Measurements from ENCODE around the gene SYDE1. TPM values are rescaled to one million over a fixed set of nuclear protein-coding genes. Genes with fewer than 3 reads are reported as not detected.

Gene SYDE1
- polyA plus RNA-seq, 1 donor = 14.4 TPM

GRCh38 chr19:15124572-15125231, 17.5 kb downstream of the SYDE1 start:
- no peak for DNase-seq

- DNase-seq = peak; percentile 99
Observed at GRCh38 chr19:15125232-15126067, 18.2 kb downstream of the SYDE1 start.

- no peak for DNase-seq
Observed at GRCh38 chr19:15126131-15126910, 19.1 kb downstream of the SYDE1 start.

- no peak for DNase-seq
Observed at GRCh38 chr19:15128162-15128770, 21.1 kb downstream of the SYDE1 start.

- DNase-seq = no peak
Observed at GRCh38 chr19:15129856-15130585, 22.8 kb downstream of the SYDE1 start.

GRCh38 chr19:15136234-15136954, 29.2 kb downstream of the SYDE1 start:
- DNase-seq = no peak

- DNase-seq = no peak
Observed at GRCh38 chr19:15137777-15138176, 30.6 kb downstream of the SYDE1 start.

- DNase-seq = no peak
Observed at GRCh38 chr19:15138427-15138826, 31.2 kb downstream of the SYDE1 start.

- no peak for DNase-seq
Observed at GRCh38 chr19:15141143-15141542, 33.9 kb downstream of the SYDE1 start.

GRCh38 chr19:15142313-15142712, 35.1 kb downstream of the SYDE1 start:
- no peak for DNase-seq

GRCh38 chr19:15144046-15144646, 36.9 kb downstream of the SYDE1 start:
- DNase-seq = no peak

- DNase-seq = no peak
Observed at GRCh38 chr19:15147090-15147489, 39.9 kb downstream of the SYDE1 start.

- no peak for DNase-seq
Observed at GRCh38 chr19:15149737-15150136, 42.5 kb downstream of the SYDE1 start.

GRCh38 chr19:15154002-15154612, 46.9 kb downstream of the SYDE1 start:
- DNase-seq = no peak

- no peak for DNase-seq
Observed at GRCh38 chr19:15155296-15155695, 48.1 kb downstream of the SYDE1 start.

GRCh38 chr19:15156391-15156790, 49.2 kb downstream of the SYDE1 start:
- no peak for DNase-seq

- no peak for DNase-seq
Observed at GRCh38 chr19:15159251-15159650, 52.0 kb downstream of the SYDE1 start.

- DNase-seq = no peak
Observed at GRCh38 chr19:15161028-15161984, 54.1 kb downstream of the SYDE1 start.
